Measurements from ENCODE around the gene SH3BP5.

Gene SH3BP5

GRCh38 chr3:15265655-15266509, 66.5 kb downstream of the SH3BP5 start:
- TF ChIP-seq CTCF (IDR thresholded peaks at IDR 0.05; ENCODE audit: low read depth, low read length) (no peak), MAX (IDR thresholded peaks at IDR 0.05; ENCODE audit: low read depth, low read length) (no peak), POLR2A (IDR thresholded peaks at IDR 0.05; ENCODE audit: extremely low read depth, insufficient read length) (no peak), MYC (IDR thresholded peaks at IDR 0.05; ENCODE audit: low read depth, low read length) (no peak)
- no peak for DNase-seq (ENCODE audit: low read depth)
- no peak overlapping the region for H3K4me3 ChIP-seq (ENCODE audit: low read depth, low read length)

GRCh38 chr3:15264486-15264885, 67.9 kb downstream of the SH3BP5 start:
- no peak overlapping the region for H3K4me3 ChIP-seq (ENCODE audit: low read depth, low read length)
- no peak for DNase-seq (ENCODE audit: low read depth)
- TF ChIP-seq CTCF (IDR thresholded peaks at IDR 0.05; ENCODE audit: low read depth, low read length), result no peak
- no peak for TF ChIP-seq MAX (IDR thresholded peaks at IDR 0.05; ENCODE audit: low read depth, low read length)
- TF ChIP-seq POLR2A (IDR thresholded peaks at IDR 0.05; ENCODE audit: extremely low read depth, insufficient read length), result no peak
- no peak for TF ChIP-seq MYC (IDR thresholded peaks at IDR 0.05; ENCODE audit: low read depth, low read length)

- DNase-seq (ENCODE audit: low read depth), result no peak
- no peak for TF ChIP-seq POLR2A (IDR thresholded peaks at IDR 0.05; ENCODE audit: extremely low read depth, insufficient read length)
- no peak for TF ChIP-seq MYC (IDR thresholded peaks at IDR 0.05; ENCODE audit: low read depth, low read length)
- TF ChIP-seq MAX (IDR thresholded peaks at IDR 0.05; ENCODE audit: low read depth, low read length), result no peak
- no peak for TF ChIP-seq CTCF (IDR thresholded peaks at IDR 0.05; ENCODE audit: low read depth, low read length)
- H3K4me3 ChIP-seq (ENCODE audit: low read depth, low read length), result no peak overlapping the region
These were observed 68.5 kb downstream of the SH3BP5 start for GRCh38 chr3:15263926-15264325.

GRCh38 chr3:15263120-15263519, 69.3 kb downstream of the SH3BP5 start:
- TF ChIP-seq MAX (IDR thresholded peaks at IDR 0.05; ENCODE audit: low read depth, low read length) (no peak), POLR2A (IDR thresholded peaks at IDR 0.05; ENCODE audit: extremely low read depth, insufficient read length) (no peak)
- no peak overlapping the region for H3K4me3 ChIP-seq (ENCODE audit: low read depth, low read length)
- DNase-seq (ENCODE audit: low read depth), result no peak

- no peak for DNase-seq (ENCODE audit: low read depth)
- no peak for TF ChIP-seq POLR2A (IDR thresholded peaks at IDR 0.05; ENCODE audit: extremely low read depth, insufficient read length)
- TF ChIP-seq MYC (IDR thresholded peaks at IDR 0.05; ENCODE audit: low read depth, low read length), result no peak
- no peak for TF ChIP-seq MAX (IDR thresholded peaks at IDR 0.05; ENCODE audit: low read depth, low read length)
- no peak for TF ChIP-seq CTCF (IDR thresholded peaks at IDR 0.05; ENCODE audit: low read depth, low read length)
- no peak overlapping the region for H3K4me3 ChIP-seq (ENCODE audit: low read depth, low read length)
These were observed 70.4 kb downstream of the SH3BP5 start for GRCh38 chr3:15262021-15262420.

- H3K4me3 ChIP-seq (ENCODE audit: low read depth, low read length), result no peak overlapping the region
- DNase-seq (ENCODE audit: low read depth), result no peak
- TF ChIP-seq MYC (IDR thresholded peaks at IDR 0.05; ENCODE audit: low read depth, low read length) (no peak), POLR2A (IDR thresholded peaks at IDR 0.05; ENCODE audit: extremely low read depth, insufficient read length) (no peak), MAX (IDR thresholded peaks at IDR 0.05; ENCODE audit: low read depth, low read length) (no peak), CTCF (IDR thresholded peaks at IDR 0.05; ENCODE audit: low read depth, low read length) (no peak)
These were observed 71.1 kb downstream of the SH3BP5 start for GRCh38 chr3:15261274-15261673.
